Peyer's patch (tissue), 4 donors: ENCODE measurements around the gene TRIM15.

Source experiments
- CTCF ChIP-seq, 6 experiments: fragments of 450-650 bp in 4 of 6; fragments of 200-600 bp in 2 of 6; sonication (generic) in 1 of 6; IDR thresholded peaks; one replicate each; pipeline ENCODE4 v1.5.1; 2017 to 2019; ENCODE audit warnings: antibody characterized with exemption in 6 of 6, mild to moderate bottlenecking in 3 of 6, moderate library complexity in 1 of 6
- POLR2A ChIP-seq, 2 donors: fragments of 450-650 bp; IDR thresholded peaks; one replicate each; pipeline ENCODE4 v1.5.1; 2017; ENCODE audit warnings: antibody characterized with exemption in 2 of 2, mild to moderate bottlenecking in 2 of 2, moderate library complexity in 2 of 2

- TF ChIP-seq CTCF (IDR thresholded peaks at IDR 0.05) = no peak
- TF ChIP-seq POLR2A (IDR thresholded peaks at IDR 0.05) = no peak
Measured at GRCh38 chr6:30180145-30180544, 16.8 kb downstream of the TRIM15 start.
